Neutrophil (primary cell): ENCODE data around the gene MYO7A.

ENCODE experiments used
- H3K27ac ChIP-seq: fragments of 200-600 bp; sonication (generic); 2 replicates; pipeline ENCODE4 v1.5.1; 2016; ENCODE audit warnings: mild to moderate bottlenecking, moderate library complexity
- H3K27me3 ChIP-seq: fragments of 200-600 bp; sonication (generic); 2 replicates; pipeline ENCODE4 v1.6.0; 2016; ENCODE audit warnings: mild to moderate bottlenecking
- H3K36me3 ChIP-seq: fragments of 200-600 bp; sonication (generic); 2 replicates; pipeline ENCODE4 v1.5.1; 2017
- H3K4me1 ChIP-seq, 2 experiments: fragments of 200-600 bp in 1 of 2; sonication (generic) in 1 of 2; 1 replicate in 1 of 2; 2 replicates in 1 of 2; pipeline versions ENCODE4 v1.5.1 to v1.6.1; 2013 to 2016; ENCODE audit warnings: low read depth in 1 of 2, low read length in 1 of 2, mild to moderate bottlenecking in 1 of 2, moderate library complexity in 1 of 2; ENCODE audit not compliant: control insufficient read depth in 1 of 2, insufficient read depth in 1 of 2
- H3K4me3 ChIP-seq, 2 experiments: fragments of 200-600 bp in 1 of 2; sonication (generic) in 1 of 2; 1 replicate in 1 of 2; 2 replicates in 1 of 2; pipeline ENCODE4 v1.5.1; 2013 to 2016; ENCODE audit warnings: low read depth in 1 of 2, low read length in 1 of 2, mild to moderate bottlenecking in 1 of 2, moderate library complexity in 1 of 2
- H3K9me3 ChIP-seq: fragments of 200-600 bp; sonication (generic); 2 replicates; pipeline ENCODE4 v1.5.1; 2016
- TF ChIP-seq, protein P1 (sequence below): fragments of 200-600 bp; sonication (generic); IDR thresholded peaks from 2 replicates; pipeline ENCODE4 v1.5.1; 2016; ENCODE audit warnings: antibody characterized with exemption

The MYO7A gene

DNA sequence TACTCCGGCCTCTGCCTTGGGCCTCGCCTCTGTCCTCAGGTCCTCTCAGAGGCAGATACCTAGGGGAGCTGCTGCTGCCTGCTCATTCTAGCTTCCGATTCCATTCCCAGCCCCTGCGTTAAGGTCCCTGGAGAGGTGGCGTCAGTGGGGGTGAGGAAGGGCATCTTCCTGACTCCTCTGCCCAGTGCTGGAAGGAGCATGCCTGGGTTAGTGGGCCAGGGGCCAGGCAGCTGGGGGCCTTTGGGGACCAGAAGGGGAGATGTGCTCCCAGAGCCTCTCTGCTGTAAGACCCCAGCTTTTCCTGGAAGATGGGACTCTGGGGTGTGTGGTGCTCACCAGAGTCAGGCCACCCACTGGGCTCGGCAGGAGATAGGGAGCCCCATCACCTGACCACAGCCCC is 3.6 kb upstream of the MYO7A start:
- Histone ChIP-seq H3K9me3 (no peaks in the 10 kb centered on the region), H3K4me1 (peaks cover 8% of the 10 kb centered on the region in 2 experiments), H3K4me3 (no peak overlapping the region), H3K27ac (no peak overlapping the region), H3K27me3 (peaks cover 41% of the 10 kb centered on the region), H3K36me3 (no peaks in the 10 kb centered on the region)
- TF ChIP-seq, protein P1, sequence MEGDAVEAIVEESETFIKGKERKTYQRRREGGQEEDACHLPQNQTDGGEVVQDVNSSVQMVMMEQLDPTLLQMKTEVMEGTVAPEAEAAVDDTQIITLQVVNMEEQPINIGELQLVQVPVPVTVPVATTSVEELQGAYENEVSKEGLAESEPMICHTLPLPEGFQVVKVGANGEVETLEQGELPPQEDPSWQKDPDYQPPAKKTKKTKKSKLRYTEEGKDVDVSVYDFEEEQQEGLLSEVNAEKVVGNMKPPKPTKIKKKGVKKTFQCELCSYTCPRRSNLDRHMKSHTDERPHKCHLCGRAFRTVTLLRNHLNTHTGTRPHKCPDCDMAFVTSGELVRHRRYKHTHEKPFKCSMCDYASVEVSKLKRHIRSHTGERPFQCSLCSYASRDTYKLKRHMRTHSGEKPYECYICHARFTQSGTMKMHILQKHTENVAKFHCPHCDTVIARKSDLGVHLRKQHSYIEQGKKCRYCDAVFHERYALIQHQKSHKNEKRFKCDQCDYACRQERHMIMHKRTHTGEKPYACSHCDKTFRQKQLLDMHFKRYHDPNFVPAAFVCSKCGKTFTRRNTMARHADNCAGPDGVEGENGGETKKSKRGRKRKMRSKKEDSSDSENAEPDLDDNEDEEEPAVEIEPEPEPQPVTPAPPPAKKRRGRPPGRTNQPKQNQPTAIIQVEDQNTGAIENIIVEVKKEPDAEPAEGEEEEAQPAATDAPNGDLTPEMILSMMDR = no peak

DNA sequence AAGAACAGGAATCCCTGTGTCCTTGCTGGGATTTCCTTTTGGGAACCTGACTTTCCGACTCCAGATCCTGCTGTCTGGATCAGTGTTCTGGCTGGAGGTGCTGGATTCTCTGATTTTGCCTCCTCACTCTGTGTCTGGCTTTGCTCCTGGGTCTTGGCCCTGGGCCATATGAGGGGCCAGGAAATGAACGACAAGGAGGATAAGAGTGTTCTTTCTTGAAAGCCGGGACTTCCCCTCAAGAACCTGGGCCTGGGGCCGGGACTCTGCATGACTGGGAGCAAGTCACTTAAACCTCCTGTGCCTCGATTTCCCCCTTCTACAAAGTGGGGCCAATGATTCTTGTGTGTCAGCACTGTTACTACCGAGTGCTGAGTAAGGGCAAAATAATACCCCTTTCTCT is 2.9 kb upstream of the MYO7A start:
- Histone ChIP-seq H3K4me1 (peaks cover 8% of the 10 kb centered on the region in 2 experiments), H3K27ac (no peak overlapping the region), H3K36me3 (no peaks in the 10 kb centered on the region), H3K27me3 (peaks cover 41% of the 10 kb centered on the region), H3K9me3 (no peaks in the 10 kb centered on the region), H3K4me3 (no peak overlapping the region)
- TF ChIP-seq, protein P1 = no peak

DNA sequence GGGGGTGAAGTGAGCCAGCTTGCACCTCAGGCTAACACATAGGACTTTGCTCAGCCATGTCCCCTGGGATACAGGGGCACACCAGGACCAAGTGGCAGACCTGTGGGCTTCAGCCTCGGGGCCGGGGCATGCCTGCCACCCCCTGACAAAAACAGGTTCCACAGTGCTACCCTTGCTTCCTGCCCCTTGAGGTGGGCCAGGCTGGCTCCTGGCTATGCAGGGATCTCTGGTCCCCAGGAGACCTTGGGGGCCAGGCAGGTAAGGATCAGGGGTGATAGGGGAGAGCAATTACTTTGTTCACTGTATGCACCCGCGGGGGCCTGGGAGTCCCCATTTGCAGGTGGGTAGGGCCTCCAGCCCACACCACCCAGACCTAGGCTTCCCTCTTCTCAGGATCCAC is 2.4 kb upstream of the MYO7A start:
- H3K27ac ChIP-seq = no peak overlapping the region
- H3K27me3 ChIP-seq = peaks cover 41% of the 10 kb centered on the region
- TF ChIP-seq, protein P1 = no peak
- H3K36me3 ChIP-seq = no peaks in the 10 kb centered on the region
- peaks cover 8% of the 10 kb centered on the region in 2 experiments for H3K4me1 ChIP-seq
- no peak overlapping the region for H3K4me3 ChIP-seq
- H3K9me3 ChIP-seq = no peaks in the 10 kb centered on the region

DNA sequence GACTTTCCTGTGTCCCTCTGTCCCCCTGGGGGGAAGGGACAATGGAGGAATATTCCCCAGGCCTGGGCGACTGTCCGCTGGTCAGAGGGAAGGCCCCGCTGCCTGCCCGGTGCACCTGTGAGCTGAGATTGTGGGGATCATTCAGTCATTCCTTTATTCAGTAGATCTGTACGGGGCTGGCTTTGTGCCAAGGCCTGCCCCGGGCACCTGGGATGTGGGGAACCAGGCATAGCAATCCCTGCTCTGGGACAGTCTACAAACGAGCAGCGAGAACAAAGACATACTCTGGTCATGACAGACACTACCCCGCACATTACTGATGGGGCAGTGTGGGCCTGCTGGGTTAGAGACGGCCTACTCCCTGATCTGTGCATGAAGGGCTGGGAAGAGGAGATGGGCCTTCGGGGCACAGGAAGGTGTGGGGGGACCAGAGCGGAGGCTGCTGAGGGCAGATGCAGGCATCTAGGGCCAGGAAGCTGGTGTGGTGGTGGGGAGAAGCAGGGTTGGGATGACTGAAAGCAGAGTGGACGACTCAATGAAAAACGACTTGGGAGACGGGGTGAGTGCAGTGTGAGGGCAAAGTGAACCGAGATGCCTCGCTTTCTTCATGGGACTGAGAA is 1.8 kb upstream of the MYO7A start:
- Histone ChIP-seq H3K36me3 (no peaks in the 10 kb centered on the region), H3K27me3 (peaks cover 41% of the 10 kb centered on the region), H3K4me1 (peaks cover 8% of the 10 kb centered on the region in 2 experiments), H3K27ac (no peak overlapping the region), H3K9me3 (no peaks in the 10 kb centered on the region), H3K4me3 (no peak overlapping the region)
- TF ChIP-seq, protein P1 = no peak

DNA sequence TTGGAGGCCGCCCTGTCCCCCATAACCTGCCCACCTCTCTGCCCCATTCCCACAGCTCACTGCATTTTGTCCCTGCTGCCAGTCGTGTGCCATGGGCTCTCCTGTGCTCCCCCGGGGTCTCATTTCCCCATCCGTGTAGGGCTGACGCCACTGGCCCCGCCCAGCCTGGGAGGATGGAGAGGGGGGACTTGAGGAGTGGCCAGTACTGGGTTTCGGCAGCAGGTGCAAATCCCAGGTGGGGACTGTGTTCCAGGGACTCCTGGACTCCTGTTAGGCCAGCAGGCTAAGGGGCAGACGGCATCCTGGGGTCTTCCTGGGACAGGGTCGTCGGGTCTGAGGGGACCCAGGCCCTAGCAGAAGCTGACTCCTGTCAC is 1.2 kb upstream of the MYO7A start:
- Histone ChIP-seq H3K27me3 (peaks cover 41% of the 10 kb centered on the region), H3K9me3 (no peaks in the 10 kb centered on the region), H3K4me3 (no peak overlapping the region), H3K27ac (no peak overlapping the region), H3K36me3 (no peaks in the 10 kb centered on the region), H3K4me1 (peaks cover 8% of the 10 kb centered on the region in 2 experiments)
- TF ChIP-seq, protein P1 = no peak
